Left ventricle myocardium inferior (tissue), 1 donor: ENCODE results near the gene SFXN5. TPM values are rescaled to one million over a fixed set of nuclear protein-coding genes. Genes with fewer than 3 reads are reported as not detected.
A peak's percentile ranks its signal among the peaks of the same experiment; 100 is the strongest.

ENCODE experiments used
- DNase-seq: peaks from one replicate; pipeline ENCODE4 v3.0.0-alpha.2; 2020
- H3K27ac ChIP-seq: fragments of 200-600 bp; replicated peaks from 2 replicates; pipeline ENCODE4 v1.8.0; 2021
- H3K27me3 ChIP-seq: fragments of 200-600 bp; 2 replicates; pipeline ENCODE4 v1.8.0; 2021; ENCODE audit warnings: low read depth
- H3K36me3 ChIP-seq: fragments of 200-600 bp; 2 replicates; pipeline ENCODE4 v1.8.0; 2021
- H3K4me1 ChIP-seq: fragments of 200-600 bp; 2 replicates; pipeline ENCODE4 v1.8.0; 2021
- H3K4me3 ChIP-seq: fragments of 200-600 bp; 2 replicates; pipeline ENCODE4 v1.8.0; 2021; ENCODE audit warnings: mild to moderate bottlenecking, moderate library complexity
- H3K9me3 ChIP-seq: fragments of 200-600 bp; replicated peaks from 2 replicates; pipeline ENCODE4 v1.8.0; 2021
- CTCF ChIP-seq: fragments of 200-600 bp; IDR thresholded peaks from 2 replicates; pipeline ENCODE4 v1.8.0; 2021; ENCODE audit warnings: antibody characterized with exemption, mild to moderate bottlenecking, borderline replicate concordance
- intact Hi-C: fragments of 100-400 bp; cut with micrococcal nuclease; formaldehyde crosslinking; loops from one replicate; pipeline ENCODE4 v1.11.0; 2022
- total RNA-seq: library from RNA; stranded (reverse); fragmentation: NEBNext Ultra II Directional; extraction: Animal tissue kit (Norgen Biotek cat#: 25700); gene quantifications from one replicate; pipeline ENCODE4 v1.2.1, GENCODE V29; 2021
- donor health status: DM: no; HTN: yes; CAD: no; lungs with severe emphysema.

SFXN5 gene
- total RNA-seq, 1 donor from 2014 or later, result 9.9 TPM

- intact Hi-C loops, result no loop called here
- Histone ChIP-seq H3K4me3 (peak within 1 kb of the TSS; percentile 96), H3K36me3 (no peaks in the 10 kb centered on the region), H3K4me1 (peaks cover 45% of the 10 kb centered on the region), H3K27me3 (no peaks in the 10 kb centered on the region), H3K27ac (peak within 1 kb of the TSS; percentile 83), H3K9me3 (no peaks in the 10 kb centered on the region)
- DNase-seq, result peak; percentile 76
- peak; percentile 4 for TF ChIP-seq CTCF
Observed at GRCh38 chr2:73112913-73113854, 41.7 kb upstream of the SFXN5 start, which contains the start of gene RAB11FIP5. Gene RAB11FIP5, minus strand, starts transcription at chr2:73112948. Its CDS starts 171 bp downstream, at chr2:73112777.

GRCh38 chr2:73112026-73112912 is 40.8 kb upstream of the SFXN5 start:
- peak; percentile 28 for DNase-seq
- no peaks in the 10 kb centered on the region for H3K9me3 ChIP-seq
- no peaks in the 10 kb centered on the region for H3K36me3 ChIP-seq
- H3K27me3 ChIP-seq, result no peaks in the 10 kb centered on the region
- intact Hi-C loops, result no loop called here
- peak overlapping the region; percentile 96 for H3K4me3 ChIP-seq
- H3K27ac ChIP-seq, result peak overlapping the region; percentile 83
- no peak for TF ChIP-seq CTCF
- peaks cover 54% of the 10 kb centered on the region for H3K4me1 ChIP-seq

GRCh38 chr2:73111073-73112025 is 39.8 kb upstream of the SFXN5 start:
- TF ChIP-seq CTCF, result no peak
- H3K27me3 ChIP-seq, result no peaks in the 10 kb centered on the region
- intact Hi-C loops, result no loop called here
- no peak for DNase-seq
- H3K27ac ChIP-seq, result peak overlapping the region; percentile 83
- H3K36me3 ChIP-seq, result no peaks in the 10 kb centered on the region
- H3K9me3 ChIP-seq, result no peaks in the 10 kb centered on the region
- peaks cover 63% of the 10 kb centered on the region for H3K4me1 ChIP-seq
- peak overlapping the region; percentile 96 for H3K4me3 ChIP-seq

DNA sequence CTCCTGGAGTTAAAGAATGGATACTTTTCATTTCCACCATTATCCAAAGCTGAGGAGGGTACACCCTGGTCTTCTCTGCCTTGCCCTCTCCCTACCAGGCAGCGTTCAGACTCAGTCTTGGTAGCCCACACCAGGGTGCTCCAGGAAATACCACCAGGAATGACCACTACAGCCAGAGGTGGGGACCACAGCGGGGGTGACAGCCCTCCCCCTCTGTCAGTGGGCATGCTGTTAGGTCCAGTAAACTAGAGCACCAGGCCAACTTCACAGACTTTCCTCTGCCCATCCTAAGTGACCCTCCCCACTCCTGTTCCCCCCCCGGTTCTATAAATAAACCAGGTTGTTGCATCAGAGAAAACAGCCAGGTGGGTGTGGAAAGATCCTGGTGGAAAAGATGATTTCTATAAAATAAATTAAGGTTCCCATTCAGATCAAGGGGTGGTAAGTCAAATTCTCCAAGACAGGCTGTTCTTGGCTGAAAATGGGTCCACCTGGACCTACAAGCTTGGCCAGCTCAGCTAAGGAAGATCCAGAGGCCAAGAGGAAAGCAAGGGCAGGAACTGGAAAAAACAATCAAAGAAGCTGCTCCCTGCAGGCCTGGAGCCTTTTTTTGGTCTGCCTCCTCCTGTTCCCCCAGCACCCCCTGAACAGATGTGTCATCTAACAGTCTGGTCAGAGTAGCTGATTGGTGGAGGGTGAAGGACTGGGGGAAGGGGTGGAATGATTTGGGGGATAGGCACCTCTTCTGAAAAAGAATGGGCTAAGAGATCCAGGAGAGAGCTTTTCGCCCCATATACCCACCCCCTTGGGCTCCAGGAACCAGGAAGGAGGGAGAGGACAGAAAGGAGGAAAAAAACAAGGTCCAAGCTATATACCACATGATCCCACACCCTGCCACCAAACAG is 38.9 kb upstream of the SFXN5 start:
- no peak for TF ChIP-seq CTCF
- Histone ChIP-seq H3K27ac (peak overlapping the region; percentile 83), H3K4me3 (peak overlapping the region; percentile 96), H3K27me3 (no peaks in the 10 kb centered on the region), H3K4me1 (peaks cover 66% of the 10 kb centered on the region), H3K36me3 (no peaks in the 10 kb centered on the region), H3K9me3 (no peaks in the 10 kb centered on the region)
- DNase-seq, result no peak
- intact Hi-C loops, result no loop called here
